HG02763 (cell line): ENCODE results near the gene UGT2B7.
"Not testable (repeated sequence)": the region's sequence is repeated elsewhere in the genome, so short reads cannot be mapped to it uniquely, and the experiment has no call there.

Source experiments
- ATAC-seq: cut with Tn5 transposase; IDR thresholded peaks from one replicate; pipeline ENCODE4 v1.9.1; 2021; ENCODE audit warnings: mild to moderate bottlenecking, moderate library complexity; ENCODE audit not compliant: unreplicated experiment

UGT2B7 gene

DNA sequence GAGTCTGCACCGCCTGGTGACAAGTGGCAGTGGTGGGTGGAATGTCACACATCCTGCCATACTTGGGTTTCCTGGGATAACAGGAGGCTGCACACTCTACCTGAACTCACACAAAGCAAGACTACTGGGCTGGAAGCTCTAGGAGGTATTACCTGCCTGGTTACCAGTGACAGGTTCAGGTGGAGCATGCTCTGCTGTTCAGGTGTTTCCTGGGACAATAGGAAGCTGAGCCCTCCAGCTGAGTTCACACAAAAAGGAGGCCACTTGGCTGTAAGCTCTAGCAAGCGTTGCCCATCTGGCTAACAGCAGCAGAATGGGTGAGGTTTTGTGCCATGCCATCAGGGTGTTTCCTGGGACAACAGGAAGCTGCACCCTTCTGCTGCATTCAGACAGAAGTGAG is 17.4 kb upstream of the UGT2B7 start:
- ATAC-seq: no peak

GRCh38 chr4:69088473-69088872 is 7.8 kb upstream of the UGT2B7 start:
- no peak for ATAC-seq

DNA sequence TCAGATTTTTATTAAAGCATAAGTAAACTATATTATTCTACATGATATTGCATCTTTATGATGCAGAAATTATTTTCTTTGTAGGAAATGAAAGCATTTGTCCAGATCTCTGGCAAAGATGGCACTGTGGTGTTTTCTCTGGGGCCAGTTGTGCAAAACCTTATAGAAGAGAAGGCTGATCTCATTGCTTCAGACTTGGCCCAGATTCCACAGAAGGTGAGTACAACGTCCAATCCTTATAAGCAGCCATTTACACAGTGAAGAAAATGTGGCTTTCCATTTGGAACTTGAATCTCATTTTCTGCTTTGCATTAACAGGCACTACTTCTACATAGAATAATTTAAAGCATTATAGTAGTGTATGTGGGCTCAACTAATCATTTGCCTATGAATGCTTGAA is 6.9 kb upstream of the UGT2B7 start:
- ATAC-seq: no peak

DNA sequence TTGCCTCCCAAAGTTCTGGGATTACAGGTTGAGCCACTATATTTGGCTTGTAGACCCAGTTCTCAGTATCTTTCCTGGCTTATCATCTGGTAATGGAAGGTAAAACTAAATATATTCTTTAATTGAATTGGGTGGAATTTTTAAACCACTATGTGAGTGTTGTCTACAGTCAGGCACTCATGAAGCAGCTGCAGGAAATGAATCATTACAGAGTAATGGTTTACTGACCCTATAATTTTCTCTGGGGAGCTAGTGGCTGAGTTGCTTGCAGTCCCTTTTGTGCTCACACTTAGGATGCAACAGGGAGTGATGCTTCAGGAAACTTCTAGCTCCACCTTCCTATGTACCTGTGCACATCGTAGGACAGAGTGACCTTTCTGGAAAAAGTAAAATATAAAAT is 4.1 kb upstream of the UGT2B7 start:
- no peak for ATAC-seq

DNA sequence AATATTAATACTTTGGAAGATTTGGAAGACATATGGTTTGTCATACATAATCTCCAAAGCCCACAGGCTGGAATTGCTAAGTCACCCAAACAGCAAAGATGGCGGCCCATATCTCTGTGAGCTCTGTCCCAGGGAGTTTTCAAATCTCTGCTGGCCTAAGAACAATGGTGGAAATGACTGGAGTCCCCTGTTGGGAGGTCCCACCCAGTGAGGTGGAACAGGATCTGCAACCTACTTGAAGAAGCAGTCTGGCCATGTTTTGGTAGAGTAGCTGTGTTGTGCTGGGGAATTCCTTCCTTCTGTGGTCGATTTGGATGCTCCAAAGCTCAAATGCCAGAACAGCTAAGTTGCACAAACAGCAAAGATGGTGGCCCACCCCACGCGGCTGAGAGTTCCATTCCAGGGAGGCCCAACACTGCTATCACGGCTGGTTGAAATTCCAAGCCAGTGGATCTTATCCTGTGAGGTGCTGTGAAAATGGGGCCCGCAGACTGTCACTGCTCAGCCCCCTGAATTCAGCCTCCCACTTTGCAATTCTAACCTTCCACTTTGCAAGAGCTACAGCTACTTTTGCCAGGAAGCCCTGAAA is 3.2 kb upstream of the UGT2B7 start:
- no peak for ATAC-seq

DNA sequence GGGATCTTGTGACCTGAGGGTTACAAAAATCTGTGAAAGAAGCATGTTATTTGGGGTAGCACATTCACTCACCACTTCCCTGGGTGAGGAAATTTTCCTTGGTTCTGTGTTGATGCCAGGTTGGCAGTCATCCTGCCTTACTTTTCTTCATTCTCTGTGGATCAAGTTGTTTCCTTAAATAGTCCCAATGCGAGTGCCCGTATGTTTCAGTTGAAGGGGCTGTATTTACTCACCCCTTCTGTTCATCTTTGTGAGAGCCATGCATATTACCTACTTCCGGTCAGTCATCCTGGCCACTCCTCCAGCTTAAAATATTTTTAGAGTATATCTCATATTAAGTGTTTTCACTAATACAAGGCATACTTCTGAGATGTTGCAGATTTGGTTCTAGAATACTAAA is 2.6 kb upstream of the UGT2B7 start:
- no peak for ATAC-seq

DNA sequence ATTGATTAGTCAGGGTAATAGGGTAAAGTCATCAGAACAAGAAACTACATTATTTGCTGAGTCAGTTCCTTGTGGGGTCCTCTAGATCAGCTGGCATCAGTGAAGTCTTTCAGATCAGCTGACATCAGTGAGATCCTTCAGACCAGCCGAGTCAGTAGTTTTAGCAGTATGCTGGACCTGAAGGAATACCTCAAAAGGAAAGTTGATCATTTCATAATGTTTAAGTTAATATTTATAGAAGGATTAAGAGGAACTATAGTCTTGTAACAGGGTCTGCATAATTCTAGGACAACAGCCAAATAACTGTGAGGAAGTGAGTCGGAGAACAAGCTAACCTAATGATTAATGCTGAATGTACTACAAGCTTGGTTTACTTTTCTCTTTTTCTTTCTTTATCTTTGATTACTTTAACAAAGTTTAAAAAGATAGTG is 958 bp upstream of the UGT2B7 start:
- ATAC-seq: no peak

DNA sequence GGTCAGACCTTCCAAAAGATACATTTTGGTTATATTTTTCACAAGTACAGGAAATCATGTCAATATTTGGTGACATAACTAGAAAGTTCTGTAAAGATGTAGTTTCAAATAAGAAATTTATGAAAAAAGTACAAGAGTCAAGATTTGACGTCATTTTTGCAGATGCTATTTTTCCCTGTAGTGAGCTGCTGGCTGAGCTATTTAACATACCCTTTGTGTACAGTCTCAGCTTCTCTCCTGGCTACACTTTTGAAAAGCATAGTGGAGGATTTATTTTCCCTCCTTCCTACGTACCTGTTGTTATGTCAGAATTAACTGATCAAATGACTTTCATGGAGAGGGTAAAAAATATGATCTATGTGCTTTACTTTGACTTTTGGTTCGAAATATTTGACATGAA is 536 bp downstream of the UGT2B7 start:
- no peak for ATAC-seq

GRCh38 chr4:69098470-69098869 is 2.2 kb downstream of the UGT2B7 start:
- no peak for ATAC-seq

DNA sequence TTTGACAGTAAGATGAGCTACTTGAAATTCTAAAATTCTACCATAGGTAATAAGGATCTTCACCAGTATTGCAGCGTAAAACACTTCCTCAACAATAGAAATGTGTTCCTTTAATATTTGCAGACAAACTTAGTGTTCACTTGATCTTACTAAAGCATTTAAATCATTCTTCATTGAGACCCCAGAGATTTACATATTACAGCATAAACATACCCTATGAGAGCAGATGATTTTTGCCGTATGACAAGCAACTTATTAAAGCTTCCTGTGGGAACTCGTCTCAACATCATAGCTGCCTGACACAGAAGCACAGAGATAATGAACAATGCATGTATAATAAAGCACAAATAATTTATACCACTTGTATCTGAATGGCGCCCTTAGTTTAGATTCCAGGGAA is 3.6 kb downstream of the UGT2B7 start:
- ATAC-seq: no peak

DNA sequence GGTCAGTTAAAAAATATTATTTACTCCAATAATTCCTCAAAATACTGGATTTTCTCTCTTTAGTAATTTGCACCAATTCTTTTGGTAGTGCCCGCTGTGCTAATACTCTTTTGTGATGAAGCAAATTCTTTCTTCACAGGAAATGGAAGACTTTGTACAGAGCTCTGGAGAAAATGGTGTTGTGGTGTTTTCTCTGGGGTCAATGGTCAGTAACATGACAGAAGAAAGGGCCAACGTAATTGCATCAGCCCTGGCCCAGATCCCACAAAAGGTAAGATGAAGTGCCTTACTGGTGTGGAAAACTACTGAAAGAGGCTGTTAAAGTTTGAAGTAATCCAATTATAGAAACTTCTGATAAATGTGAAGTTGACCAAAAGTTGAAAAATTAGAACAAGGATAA is 6.4 kb downstream of the UGT2B7 start:
- not testable (repeated sequence) for ATAC-seq

DNA sequence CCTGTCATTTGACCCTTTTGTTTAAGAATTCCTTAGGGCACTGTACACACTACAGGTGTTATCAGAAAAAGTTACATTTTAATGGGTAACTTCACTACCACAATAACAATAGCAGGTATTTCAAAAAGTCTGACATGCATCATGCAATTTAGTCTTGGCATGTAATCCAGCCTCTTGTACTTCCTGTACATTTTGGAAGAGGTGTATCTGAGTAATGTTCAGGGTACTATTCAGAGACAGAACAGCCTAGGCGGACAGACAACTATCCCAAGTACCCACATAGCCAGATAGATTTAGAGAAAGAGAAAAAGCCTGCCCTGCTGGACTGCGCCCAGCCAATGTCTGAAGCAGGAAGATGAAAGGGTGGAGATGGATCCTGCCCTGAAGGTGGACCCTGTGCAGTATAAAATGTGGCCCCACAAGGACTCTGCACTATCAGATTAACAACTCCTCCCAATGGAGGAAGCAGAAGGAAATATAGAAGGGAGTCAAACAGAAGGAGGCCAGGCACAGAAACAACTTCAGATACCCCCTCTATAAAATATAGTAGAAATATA is 8.5 kb downstream of the UGT2B7 start:
- ATAC-seq: no peak

DNA sequence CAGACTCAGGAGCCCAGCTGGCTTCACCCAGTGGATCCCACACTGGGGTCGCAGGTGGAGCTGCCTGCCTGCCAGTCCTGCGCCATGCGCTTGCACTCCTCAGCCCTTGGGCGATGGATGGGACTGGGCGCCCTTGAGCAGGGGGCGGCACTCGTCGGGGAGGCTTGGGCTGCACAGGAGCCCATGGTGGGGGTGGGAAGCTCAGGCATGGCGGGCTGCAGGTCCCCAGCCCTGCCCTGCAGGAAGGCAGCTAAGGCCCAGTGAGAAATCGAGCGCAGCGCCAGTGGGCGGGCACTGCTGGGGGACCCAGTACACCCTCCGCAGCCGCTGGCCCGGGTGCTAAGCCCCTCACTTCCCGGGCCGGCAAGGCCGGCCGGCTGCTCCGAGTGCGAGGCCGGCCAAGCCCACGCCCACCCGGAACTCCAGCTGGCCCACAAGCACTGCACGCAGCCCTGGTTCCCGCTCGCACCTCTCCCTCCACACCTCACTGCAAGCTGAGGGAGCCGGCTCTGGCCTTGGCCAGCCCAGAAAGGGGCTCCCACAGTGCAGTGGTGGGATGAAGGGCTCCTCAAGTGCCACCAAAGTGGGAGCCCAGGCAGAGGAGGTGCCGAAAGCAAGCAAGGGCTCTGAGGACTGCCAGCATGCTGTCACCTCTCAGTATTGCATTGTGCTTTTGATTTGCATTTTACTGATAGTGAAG is 19.0 kb downstream of the UGT2B7 start:
- ATAC-seq: not testable (repeated sequence)

DNA sequence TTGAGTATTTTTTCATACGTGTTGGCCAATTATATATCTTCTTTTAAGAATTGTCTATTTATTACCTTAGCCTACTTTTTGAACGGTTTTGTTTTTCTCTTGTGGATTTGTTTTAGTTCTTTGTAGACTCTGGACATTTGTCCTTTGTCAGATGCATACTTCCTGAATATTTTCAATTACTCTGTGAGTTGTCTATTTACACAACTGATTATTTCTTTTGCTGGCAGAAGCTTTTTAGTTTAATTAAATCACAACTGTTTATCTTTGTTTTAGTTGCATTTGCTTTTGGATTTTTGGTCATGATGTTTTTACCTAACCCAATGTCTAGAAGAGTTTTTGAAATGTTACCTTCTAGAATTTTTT is 19.6 kb downstream of the UGT2B7 start:
- ATAC-seq: no peak

- ATAC-seq: no peak
These were observed 20.5 kb downstream of the UGT2B7 start for GRCh38 chr4:69116645-69117321.

DNA sequence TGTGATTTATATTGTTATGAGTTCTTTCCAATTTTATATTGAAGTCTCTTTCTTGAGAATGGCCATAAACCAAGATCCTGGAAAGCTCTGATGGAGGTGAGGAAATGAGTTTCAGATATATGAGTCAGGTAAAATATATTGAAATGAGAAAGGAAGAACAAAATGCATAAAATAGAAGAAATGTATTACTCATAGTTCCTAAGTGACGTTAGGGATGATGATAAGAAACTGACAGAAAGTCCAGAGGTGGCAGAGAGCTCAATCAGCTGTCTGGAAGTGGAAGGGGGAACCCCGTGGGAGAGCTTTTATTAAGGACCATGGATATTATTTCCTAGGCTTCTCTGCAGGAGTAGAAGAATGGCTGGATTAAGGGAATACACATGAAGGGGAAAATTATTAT is 24.6 kb downstream of the UGT2B7 start:
- ATAC-seq: no peak

DNA sequence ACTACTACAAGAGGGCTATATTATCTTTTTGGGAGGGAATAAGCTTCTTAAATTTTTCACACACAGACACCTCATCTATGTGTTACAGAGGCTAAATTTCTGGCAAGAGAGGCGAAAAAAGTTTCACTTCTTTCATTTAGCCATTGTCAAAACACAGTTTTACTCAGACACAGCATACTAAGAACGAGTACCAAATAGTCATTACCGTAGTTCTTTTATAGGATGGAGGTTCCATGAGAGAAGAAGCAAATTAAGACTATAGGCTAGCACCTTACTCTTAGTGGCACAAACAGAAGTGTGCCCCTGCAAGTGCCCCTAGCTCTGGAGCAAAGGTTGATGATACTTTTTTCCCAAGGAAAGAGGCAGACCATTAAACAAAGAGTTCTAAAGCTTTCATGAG is 26.2 kb downstream of the UGT2B7 start:
- ATAC-seq: no peak

- ATAC-seq: no peak
These were observed 28.7 kb downstream of the UGT2B7 start for GRCh38 chr4:69124941-69125340.

- ATAC-seq: no peak
These were observed 29.8 kb downstream of the UGT2B7 start for GRCh38 chr4:69126024-69126423.

DNA sequence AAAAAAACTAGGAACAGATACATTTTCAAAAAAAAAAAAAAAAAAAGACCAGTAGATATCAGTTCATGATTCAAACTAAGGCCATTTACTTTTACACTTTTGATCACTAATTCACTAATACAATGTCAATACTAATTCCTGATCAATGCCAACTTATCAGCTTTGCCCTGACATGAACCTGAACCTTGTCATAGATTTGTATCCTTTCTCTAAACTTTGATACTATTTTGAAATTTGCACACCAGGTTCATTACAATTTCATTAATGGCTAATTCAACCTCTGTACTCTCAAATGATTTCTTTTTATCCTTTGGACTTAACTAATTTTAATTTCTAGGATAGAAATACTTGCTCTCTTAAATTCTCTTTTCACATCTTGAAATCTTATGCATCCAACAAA is 37.7 kb downstream of the UGT2B7 start:
- no peak for ATAC-seq

DNA sequence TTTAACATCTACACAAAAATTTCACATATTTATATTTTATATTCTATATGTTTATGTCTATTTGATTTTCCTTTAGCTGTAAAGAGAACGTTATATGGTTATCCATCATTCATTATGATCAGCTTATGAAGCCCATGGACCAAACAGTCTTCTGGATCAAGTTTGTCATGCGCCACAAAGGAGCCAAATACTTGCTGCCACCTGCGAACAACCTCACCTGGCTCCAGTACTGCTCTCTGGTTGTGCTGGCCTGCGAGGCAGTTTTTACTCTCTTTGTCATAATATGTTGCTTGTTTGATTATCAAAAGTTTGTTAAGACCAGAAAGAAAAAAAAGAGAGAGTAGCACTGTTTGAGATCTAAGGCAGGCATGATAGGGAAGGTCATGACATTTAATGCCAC is 38.2 kb downstream of the UGT2B7 start:
- ATAC-seq: no peak

- ATAC-seq: no peak
These were observed 45.0 kb downstream of the UGT2B7 start for GRCh38 chr4:69141320-69141719.
